SH-SY5Y (cell line): ENCODE results near the gene SRPK3.

Experiments
- GATA2 ChIP-seq: IDR thresholded peaks from 2 replicates; pipeline ENCODE4 v1.6.1; 2011; ENCODE audit warnings: mild to moderate bottlenecking, low read depth, low read length
- GATA3 ChIP-seq: IDR thresholded peaks from 2 replicates; pipeline ENCODE4 v1.6.1; 2011; ENCODE audit warnings: low read depth, mild to moderate bottlenecking, low read length, moderate library complexity

GRCh38 chrX:153768311-153769157 is 12.3 kb upstream of the SRPK3 start:
- TF ChIP-seq GATA2 (no peak), GATA3 (no peak)
